Activated CD4-positive, alpha-beta T cell treated with anti-CD3 and anti-CD28 coated beads, Interleukin-2, amount 50 U/mL, for 16 hours (primary cell): Measurements from ENCODE around the gene MLLT3.
"Not testable (repeated sequence)": the region's sequence is repeated elsewhere in the genome, so short reads cannot be mapped to it uniquely, and the experiment has no call there.

Source experiments
- DNase-seq: peaks from one replicate; pipeline ENCODE4 v3.0.0-alpha.2; 2020

The MLLT3 gene

DNA sequence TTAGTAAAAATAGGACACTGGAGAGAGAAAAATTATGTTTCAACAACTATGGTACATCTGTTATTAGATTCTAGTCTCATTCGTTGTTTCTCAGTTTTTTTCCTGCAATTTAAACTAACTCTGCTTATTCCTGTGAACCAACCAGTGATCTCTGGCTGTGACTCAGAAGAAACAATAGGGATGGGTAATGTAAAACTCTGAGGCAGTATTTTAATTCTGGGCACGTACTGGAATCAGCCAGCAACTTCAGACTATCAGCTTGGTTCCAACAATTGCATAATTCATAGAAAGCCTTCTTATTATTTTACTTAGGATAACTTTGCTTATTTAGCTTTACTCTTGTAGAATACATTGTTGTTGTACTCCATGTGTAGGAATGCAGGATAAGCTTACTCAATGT, 28.8 kb downstream of the MLLT3 start:
- no peak for DNase-seq

DNA sequence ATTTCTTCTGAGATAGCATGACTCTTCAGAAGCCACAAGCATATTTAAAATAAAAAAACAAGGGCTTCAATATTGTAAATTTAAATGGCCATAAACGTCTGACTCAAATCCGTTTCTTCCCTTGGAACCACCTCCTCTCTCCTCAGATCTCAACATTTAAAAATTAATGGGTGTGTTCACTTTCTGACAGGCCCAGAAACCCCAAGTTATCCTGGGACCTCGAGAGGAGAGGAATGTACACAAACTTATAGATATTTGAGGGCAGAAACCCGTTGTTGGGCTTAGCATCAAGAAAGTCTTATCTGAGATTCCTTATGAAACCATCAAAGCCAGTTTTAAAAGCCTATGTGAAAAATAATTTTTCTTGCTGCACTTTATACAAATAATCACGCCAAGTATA, 29.2 kb downstream of the MLLT3 start:
- DNase-seq, result no peak

DNA sequence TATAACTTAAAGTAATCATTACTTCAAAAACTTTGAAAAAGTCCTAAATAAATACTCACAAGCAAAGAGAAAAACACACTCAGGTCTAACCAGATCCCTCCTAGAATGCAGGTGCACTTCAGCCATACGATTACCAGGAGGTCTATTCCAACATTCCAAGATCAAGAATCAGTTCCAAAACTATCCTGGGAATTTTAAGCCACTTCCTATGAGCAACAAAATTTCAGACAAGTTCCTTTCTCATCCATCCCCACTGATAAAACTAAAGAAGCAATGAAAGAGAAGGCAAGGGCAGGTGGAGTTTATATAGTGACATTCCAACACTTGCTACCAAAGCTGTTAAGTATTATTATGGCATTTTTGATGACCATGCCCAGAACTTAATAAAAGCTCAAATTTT, 29.6 kb downstream of the MLLT3 start:
- no peak for DNase-seq

DNA sequence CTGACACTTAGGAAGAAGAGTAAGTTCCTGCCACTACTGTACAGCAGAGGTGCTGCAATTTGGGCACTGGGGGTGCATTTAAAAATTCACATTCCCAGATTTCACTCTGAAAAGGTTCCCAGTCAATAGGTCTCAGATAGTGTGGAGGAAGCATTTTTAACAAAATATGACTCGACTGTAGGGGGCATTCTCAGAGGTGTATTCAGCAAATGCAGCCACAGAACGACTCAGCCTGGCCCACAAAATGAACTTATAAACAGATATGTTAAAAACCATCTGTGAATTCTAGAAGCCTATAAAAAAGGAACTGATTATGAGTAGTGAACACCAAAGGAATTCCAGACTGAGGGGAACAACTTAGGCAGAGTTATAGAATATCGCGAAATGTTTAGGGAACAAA, 31.1 kb downstream of the MLLT3 start:
- no peak for DNase-seq

DNA sequence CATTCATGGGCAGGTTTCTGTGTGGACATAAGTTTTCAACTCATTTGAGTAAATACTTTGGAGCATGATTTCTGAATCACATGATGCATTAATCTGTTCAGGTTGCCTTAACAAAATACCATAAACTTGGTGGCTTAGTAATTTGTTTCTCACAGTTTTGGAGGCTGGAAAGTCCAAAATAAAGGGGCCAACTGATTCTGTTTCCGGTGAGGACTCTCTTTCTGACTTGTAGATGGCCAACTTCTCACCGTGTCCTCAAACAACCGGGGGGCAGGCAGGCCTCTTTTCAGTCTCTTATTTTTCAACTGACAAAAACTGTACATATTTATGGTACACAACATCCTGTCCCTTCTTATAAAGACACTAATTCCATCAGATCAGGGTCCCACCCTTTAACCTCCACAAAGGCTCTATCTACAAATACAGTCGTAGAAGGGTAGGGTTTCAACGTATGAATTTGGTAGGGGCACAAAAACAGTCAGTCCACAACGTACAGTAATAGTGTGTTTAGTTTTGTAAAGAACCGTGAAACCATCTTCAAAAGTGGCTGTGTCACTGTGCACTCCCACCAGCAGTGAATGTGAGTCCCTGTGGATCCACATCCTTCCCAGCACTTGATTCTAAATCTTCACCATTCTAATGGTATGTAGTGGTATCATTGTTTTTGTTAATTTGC, 37.2 kb downstream of the MLLT3 start:
- DNase-seq, result peak; percentile 21

DNA sequence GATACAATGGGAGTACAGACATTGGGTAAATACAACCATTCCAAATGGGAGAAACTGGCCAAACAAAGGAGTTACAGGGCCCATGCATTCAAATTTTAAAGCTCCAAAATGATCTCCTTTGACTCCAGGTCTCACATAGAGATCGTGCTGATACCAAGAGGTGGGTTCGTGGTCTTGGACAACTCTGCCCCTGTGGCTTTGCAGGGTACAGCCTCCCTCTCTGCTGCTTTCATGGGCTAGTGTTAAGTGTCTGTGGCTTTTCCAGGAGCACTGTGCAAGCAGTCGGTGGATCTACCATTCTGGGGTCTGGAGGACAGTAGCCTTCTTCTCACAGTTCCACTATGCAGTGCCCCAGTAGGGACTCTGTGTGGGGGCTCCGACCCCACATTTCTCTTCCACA, 39.2 kb downstream of the MLLT3 start:
- DNase-seq, result not testable (repeated sequence)

DNA sequence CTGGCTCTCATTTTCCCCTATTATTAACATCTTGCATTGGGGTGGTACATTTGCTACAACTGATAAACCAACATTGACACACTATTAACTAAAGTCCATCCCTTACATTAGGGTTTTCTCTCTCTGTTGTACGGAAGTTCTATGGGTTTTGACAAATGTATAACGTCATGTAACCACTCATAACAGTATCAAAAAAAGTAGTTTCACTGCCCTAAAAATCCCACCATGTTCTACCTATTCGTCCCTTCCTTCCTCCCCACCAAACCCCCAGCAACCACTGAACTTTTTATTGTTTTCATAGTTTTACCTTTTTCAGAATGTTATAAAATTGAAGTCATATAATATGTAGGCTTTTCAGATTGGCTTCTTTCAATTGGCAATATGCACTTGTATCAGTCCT, 40.1 kb downstream of the MLLT3 start:
- DNase-seq, result no peak

DNA sequence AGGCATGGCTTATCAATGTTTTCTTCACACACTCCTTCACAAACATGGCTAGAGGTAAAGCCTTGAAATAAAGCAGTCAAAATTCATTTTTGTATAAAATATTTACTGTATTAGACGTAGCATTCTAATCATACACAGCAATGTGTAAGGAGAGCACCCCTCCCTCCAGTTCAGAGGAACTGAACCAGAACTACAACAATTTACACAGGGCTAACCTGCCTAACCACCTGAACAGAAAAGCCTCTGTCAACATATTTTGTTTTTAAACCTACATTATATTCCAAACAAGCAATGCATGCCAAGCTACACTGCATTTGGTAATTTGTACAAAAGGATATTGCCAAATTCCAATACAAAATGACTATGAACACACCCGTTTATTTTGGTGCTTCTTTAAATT, 41.6 kb downstream of the MLLT3 start:
- no peak for DNase-seq

DNA sequence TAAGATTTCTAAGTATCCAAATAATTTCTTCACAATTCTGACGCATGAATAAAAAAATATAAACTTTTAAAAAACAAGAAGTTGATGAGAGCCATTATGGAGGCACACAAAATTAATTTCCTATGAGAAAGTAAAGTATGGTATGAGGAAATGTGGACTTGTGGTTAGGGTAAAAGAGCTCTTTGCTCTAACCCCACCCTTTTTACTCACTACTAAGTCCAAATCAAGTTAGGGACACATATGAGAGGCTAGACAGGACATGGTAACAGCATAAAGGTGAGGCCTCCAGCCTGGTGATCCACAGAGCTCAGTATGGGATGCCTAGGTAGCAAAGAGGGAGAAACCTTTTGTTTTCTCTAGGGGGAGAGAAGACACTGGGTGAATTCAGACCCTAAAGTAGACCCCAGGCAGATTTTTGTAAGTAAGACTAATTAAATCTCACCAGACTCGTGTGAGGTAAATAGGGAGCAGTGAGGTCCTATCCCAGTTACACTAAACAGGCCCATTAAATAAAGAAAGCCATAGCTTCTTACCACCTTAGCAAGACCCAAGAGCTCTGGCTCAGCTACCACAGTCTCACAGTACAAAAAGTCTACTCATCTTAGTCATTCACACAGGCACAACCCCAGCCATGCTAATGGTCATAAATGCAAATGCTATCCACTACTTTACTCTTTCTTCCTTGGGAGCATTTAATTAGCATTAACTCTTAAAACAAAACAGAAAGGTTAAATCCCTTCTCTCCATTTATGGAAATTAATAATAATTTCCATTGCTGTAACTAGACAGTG, 42.6 kb downstream of the MLLT3 start:
- DNase-seq, result no peak

DNA sequence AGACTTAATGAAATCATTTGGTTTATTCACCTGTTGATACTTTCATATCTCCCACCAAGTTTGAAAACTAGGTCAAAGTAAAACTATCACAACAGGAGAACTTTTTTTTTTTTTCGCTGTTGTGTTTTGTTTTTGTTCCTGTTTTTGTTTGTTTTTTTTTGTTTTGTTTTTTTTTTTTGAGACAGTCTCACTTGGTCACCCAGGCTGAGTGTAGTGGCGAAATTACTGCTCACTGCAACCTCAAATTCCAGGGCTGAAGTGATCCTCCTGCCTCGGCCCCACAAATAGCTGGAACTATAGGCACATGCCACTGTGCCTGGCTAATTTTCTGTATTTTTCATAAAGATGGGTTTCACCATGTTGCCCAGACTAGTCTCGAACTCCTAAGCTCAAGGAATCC, 49.3 kb downstream of the MLLT3 start:
- no peak for DNase-seq

DNA sequence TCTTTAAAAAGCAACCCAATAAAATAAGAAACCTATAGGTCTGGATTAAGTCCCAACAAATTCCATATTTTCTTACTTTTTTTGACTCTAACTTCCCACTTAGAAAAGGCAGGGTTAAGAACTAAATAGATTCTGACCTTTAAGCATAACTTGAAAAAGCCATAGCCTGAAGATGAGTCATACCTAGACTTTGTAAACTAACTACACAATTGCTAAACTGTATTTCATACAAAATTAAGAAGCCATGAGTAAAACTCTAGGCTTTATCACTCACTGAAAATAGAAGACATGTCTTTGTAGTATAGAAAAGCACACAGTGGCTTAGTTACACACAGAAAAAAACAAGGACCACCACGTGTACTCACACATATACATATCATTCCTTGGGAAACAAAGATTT, 51.5 kb downstream of the MLLT3 start:
- DNase-seq, result peak; percentile 45

DNA sequence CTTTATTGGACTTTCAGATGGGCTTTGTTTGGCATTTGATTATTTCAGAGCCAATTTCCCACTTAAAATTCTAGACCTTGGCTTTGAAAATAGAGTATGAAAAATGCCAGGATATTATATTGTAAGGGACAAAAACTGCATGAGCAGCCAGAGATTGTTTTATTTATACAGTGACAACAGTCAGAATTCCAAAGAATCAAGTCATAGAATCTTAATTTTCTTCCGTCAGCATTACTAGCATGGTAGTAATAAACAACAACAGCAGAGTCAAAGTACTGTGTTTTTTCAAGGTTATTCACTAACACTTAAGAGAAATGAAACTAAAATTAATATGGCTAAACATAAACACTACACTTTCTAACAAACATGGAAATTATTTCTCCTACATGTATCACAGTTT, 52.2 kb downstream of the MLLT3 start:
- DNase-seq, result no peak

DNA sequence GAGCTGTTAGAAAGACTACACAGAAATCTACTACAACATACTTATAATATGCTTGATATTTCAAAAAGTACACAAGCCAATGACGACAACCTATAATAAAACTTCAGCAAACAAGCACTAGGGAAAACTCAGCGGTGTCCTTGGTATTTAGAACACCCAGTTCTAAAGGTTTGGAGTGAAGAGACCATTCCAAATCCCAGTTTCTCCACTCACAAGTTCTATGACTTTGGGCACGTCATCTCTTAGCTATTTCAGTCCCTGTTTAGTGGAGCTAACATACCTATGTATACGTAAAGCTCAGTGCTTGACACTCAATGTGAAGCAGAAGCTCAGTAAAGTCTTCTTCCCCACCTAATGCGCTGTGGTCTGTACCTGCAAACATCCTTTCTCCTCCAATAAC, 52.8 kb downstream of the MLLT3 start:
- DNase-seq, result no peak

DNA sequence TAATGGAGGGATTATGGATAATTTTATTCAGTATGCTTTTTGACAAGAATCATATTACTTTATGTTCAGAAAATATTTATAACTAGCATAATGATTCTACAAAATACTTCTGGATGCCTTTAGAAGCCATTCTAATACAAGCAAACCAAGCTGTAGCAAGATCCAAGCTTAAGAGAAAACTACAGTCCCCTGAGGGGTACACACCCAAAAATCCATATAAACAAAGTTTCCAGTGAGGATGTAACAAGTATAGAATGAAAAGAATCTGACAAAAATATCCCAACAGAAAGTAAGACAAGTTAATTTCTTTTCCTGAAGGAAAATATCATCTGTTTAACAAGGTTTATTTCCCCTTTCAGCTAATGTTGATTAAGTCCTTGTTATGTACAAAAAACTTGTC, 53.9 kb downstream of the MLLT3 start:
- no peak for DNase-seq

DNA sequence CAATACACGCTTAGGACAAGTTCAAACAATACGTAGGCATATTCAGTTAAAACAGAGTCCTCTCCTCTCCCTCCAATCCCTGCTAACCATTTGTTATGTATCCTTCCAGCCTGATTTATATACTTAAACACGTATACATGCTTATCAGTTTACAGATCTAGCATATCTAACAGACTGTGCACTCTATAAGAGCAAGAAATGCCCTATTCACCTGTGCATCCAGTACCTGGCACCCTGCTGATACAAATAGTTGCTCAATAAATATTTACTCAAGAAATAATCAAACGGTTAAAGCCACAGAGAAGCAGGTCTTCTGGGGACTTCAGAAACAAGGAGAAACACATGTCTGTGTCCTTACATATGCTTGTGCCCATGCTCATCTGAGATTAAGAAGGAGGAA, 55.9 kb downstream of the MLLT3 start:
- DNase-seq, result no peak

DNA sequence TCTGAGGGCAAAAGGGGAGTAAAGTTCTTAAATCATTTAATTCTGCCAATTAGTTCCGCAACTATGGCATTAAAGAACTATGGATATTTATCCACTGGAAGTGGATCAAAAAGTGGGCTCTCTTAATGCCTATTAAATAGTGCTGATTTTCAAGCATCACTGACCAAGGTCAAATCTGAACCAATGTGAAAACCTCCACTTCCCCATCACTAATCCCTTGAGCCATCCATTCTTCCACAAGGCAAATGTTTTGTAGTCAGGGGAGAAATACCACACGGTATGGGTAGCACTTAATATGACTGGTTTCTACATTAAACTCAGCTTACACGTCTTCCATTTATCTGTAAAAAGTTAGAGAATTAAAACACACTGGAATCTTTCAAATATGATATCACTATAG, 57.6 kb downstream of the MLLT3 start:
- DNase-seq, result no peak

DNA sequence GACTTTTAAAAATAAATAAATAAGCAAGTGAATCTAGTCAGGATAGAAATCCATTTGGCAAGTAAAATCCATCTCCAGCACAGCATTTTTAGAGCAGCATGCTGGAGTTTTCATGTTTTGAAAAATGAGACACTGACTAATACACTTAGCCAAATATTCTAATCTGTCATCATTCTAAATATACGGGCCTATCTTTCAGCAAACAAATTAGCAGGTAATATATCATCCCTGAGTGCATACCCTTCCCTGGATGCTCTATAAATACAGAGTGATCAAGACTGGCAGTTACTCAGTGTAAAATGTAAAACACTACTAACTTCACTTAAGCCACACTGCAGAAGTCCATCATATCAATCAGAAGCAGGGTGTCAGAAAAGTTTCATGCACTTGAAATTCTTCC, 58.4 kb downstream of the MLLT3 start:
- DNase-seq, result no peak

DNA sequence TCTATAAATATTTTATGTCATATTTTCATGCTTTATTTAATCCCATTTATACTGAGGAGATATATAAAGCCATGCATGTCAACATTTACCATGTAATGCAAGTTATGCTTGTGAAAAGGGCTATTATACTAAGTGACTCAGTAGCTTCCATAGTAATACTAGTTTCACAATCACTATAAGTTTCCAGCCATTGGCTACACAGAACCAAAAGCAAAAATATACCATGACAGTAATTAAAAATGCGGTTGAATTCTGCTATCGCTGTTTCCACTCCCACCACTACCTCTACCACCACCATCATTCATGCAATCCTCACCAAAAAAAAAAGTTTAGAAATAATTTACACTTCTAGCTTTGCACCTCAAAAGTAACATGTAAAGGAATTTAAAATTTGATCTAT, 60.2 kb downstream of the MLLT3 start:
- peak; percentile 76 for DNase-seq

DNA sequence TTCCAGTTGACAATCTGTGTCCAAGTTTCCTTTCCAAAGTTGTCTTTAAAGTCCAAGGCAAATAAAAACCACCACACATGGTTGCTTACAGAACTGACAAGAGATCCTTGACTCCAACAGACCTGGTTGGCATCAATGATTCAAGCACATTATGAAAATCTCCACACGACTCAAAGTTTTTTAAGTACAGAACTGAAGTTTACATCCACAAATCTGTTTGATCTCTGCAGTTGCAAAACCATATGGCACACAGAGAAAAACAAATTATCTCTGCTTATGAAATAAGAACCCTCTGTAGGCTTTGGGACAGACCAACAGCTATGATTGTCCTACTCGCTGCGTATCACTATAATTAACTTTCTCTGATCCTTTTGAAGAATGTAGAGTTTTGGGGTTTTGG, 60.8 kb downstream of the MLLT3 start:
- no peak for DNase-seq

DNA sequence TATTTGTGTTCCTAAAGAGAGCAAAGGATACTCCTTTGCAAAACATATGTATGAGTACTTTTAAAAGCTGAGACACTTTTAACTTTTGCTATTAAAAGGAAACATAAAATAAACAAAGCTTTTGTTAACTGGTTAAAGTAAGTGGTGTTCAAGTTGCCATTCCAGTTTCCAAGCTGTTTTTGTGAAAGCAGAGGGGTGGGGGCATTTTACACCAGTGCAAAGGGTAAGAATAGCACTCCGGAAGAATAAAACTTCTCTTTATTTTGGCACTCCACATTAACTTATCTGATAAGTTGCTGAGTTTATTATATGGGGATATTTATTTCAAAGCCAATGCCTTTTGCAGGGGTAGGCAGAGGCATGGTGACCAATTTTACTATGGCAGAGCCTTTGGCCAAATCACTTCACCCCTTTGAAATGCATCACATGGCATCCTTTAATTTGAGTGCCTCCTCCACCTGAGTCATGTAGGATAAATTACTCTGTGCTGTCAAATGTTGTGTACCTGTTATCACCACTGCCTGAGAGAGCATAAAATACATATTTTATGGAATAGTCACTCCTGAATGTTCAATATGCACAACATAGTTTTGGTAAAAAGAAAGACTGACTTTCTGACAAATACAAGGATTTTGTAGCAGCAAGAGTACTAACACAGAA, 62.9 kb downstream of the MLLT3 start:
- DNase-seq, result no peak

DNA sequence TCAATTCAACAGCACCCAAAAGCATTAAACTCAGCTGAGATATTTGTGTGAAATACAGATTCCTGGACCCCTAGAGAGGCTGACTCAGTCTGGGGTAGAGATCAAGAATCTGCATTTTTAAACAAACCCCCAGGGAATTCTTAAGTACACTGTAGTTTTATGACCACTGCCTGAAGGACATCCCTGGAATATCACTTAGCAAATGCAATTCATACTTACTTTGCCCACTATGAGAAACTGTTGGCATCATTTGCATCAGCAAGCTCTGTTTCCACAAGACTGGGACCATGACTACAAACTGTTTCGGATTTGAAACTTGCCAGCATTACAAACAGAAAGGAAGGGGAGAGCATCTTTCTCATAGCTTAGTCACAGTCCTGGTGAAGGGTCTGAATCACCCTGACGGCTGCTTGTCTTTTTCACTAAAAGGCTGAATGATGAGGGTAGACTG, 63.7 kb downstream of the MLLT3 start:
- DNase-seq, result peak; percentile 83

DNA sequence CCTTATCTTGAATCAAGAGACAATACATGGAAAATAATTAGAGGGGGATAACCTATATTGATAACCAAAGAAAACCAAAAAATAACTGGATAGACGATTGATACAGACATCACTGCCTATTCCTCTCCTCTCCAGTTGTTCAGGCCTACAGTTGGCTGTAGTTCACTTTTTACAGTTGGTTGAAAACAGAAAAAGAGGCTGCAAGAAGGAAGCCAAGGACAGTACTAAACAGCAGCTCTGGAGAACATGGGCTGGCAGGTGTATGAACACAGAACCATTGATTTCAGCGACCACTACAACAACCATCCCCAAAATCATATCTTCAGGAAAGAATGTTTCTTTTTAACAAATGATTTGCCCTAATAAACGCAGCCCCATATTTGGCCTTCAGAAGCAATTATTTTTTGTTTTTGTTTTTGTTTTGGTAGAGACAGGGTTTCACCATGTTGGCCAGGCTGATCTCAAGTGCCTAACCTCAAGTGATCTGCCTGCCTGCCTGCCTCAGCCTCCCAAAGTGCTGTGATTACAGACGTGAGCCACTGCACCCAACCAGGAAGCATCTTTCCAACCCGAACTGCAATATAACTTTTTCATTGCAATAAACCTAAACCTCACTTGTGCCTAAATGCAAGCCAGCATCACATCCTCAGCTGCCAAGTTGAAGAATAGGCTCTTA, 64.3 kb downstream of the MLLT3 start:
- no peak for DNase-seq

DNA sequence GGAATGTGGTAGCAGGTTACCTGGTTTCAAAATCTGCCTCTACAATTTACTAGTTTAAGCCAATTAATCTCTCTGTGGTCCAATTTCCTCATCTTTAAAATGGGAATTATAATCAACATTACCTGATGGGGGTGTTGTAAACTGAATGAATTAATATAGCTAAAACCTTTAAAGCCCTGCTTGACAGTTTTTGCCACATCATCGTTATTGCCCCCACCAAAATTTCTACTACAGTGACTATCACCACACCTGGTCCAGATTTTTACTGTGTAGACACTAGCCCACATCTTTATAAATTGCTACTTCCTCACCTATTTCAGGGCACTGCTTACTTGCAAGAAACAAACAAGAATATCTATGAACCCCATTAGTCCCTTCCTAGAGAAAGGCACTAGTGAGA, 65.0 kb downstream of the MLLT3 start:
- DNase-seq, result no peak
